Measurements from ENCODE around the gene RBM17. TPM values are rescaled to one million over a fixed set of nuclear protein-coding genes. Genes with fewer than 3 reads are reported as not detected.
A peak's percentile ranks its signal among the peaks of the same experiment; 100 is the strongest.

The RBM17 gene
- total RNA-seq, 2 donors from 2014 or later, result 54.5 to 57.0 TPM

DNA sequence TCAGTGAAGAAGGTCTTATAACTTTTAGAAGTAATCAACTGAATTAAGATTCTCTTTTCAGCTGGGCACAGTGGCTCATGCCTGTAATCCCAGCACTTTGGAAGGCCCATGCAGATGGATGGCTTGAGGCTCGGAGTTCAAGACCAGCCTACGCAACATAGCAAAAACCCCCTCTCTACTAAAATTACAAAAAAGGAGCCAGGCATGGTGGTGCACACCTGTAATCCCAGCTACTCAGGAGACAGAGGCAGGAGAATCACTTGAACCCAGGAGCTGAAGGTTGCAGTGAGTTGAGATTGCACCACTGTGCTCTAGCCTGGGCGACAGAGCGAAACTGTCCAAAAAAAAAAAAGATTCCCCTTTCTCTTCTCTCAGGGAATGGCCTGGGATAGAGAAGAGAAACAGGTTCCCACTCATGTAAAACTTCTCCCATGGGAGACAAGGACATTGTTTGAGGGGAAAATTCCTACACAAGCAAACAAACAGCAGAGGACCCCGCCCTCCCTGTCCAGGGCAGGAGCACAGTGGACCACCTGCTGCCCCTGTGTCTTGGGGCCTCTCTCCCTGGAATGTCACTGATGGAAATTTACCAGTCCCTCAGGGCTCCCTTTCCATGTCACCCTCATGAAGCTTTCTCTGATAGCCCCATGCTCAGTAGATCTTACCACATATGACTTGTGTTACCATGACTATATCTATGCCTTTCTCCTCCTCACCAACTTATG is 32.3 kb upstream of the RBM17 start:
- H3K27me3 ChIP-seq, result no peaks in the 10 kb centered on the region
- H3K36me3 ChIP-seq (replicated peaks in 1 of 2; ENCODE audit: insufficient read depth in 1 of 2, low read depth in 2 of 2), result no peaks in the 10 kb centered on the region
- intact Hi-C loops (cut with DNase I), result no loop called here
- ATAC-seq, result no peak
- no peak for DNase-seq
- no peak overlapping the region for H3K27ac ChIP-seq
- H3K4me3 ChIP-seq, result no peak overlapping the region
- peaks cover 7% of the 10 kb centered on the region for H3K4me1 ChIP-seq
- TF ChIP-seq POLR2A (IDR thresholded peaks at IDR 0.05), result no peak
- TF ChIP-seq, protein P1, sequence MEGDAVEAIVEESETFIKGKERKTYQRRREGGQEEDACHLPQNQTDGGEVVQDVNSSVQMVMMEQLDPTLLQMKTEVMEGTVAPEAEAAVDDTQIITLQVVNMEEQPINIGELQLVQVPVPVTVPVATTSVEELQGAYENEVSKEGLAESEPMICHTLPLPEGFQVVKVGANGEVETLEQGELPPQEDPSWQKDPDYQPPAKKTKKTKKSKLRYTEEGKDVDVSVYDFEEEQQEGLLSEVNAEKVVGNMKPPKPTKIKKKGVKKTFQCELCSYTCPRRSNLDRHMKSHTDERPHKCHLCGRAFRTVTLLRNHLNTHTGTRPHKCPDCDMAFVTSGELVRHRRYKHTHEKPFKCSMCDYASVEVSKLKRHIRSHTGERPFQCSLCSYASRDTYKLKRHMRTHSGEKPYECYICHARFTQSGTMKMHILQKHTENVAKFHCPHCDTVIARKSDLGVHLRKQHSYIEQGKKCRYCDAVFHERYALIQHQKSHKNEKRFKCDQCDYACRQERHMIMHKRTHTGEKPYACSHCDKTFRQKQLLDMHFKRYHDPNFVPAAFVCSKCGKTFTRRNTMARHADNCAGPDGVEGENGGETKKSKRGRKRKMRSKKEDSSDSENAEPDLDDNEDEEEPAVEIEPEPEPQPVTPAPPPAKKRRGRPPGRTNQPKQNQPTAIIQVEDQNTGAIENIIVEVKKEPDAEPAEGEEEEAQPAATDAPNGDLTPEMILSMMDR (IDR thresholded peaks at IDR 0.05), result no peak
- H3K9me3 ChIP-seq, result no peaks in the 10 kb centered on the region
- 73 to 77% methylated on average over 5 of the region's 5 CpGs for WGBS, 2 donors

DNA sequence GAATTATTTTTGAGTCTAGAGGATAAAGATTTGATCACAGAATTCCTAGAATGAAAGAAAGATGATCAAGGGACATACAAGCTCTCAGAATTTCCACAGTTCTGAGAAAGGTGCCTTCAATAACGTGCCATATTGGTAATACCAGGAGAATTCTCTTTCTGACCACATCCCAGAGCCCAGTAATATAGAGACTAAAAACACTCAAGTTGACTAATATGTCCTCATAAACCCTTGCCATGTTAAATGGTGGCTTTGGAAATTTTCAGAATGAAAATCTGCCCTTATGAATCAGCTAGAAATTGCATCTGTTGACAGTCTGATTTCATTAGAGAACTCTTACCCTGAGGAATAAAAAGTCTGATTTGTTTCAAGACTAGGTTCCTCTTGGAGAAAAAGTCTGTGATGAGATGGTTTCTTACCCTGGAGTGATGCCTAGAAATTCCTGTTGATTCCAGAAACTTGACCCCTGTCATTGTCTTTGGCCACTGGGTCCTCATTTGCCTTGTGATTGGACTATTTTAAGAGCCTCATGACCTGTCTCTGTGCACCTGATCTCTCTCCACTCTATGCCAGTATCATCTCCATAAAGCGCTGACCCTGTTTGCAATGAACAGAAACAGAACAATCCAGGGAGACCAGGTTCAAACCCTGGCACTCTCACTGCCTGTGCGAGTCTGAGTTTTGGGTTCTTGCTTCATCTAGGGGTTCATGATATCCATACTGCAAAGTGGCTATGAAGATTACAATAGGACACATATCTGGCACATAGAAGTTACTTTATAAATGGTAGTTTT is 30.0 kb upstream of the RBM17 start:
- H3K27ac ChIP-seq, result no peak overlapping the region
- TF ChIP-seq, protein P1 (IDR thresholded peaks at IDR 0.05), result no peak
- TF ChIP-seq POLR2A (IDR thresholded peaks at IDR 0.05), result no peak
- ATAC-seq, result no peak
- H3K9me3 ChIP-seq, result no peaks in the 10 kb centered on the region
- no peak overlapping the region for H3K4me3 ChIP-seq
- 75 to 78% methylated on average over 3 of the region's 3 CpGs for WGBS, 2 donors
- H3K4me1 ChIP-seq, result peaks cover 5% of the 10 kb centered on the region
- intact Hi-C loops (cut with DNase I), result no loop called here
- no peak for DNase-seq
- H3K36me3 ChIP-seq (replicated peaks in 1 of 2; ENCODE audit: insufficient read depth in 1 of 2, low read depth in 2 of 2), result no peaks in the 10 kb centered on the region
- no peaks in the 10 kb centered on the region for H3K27me3 ChIP-seq

DNA sequence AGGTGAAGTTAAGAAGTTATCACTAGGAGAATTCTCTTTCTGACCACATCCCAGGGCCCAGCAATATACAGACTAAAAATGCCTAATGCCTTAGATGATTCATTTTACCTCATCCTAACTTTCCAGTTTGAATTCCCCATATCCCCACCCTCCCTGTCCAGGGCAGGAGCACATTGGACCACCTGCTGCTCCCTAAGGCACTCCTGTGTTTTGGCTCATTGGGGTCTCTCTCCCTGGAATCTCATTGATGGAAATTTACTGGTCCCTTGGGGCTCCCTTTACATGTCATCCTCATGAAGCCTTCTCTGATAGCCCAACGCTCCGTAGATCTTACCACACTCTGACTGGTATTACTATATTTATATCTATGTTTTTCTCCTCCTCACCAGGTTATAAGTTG is 29.3 kb upstream of the RBM17 start:
- TF ChIP-seq, protein P1 (IDR thresholded peaks at IDR 0.05), result no peak
- TF ChIP-seq POLR2A (IDR thresholded peaks at IDR 0.05), result no peak
- H3K36me3 ChIP-seq (replicated peaks in 1 of 2; ENCODE audit: insufficient read depth in 1 of 2, low read depth in 2 of 2), result no peaks in the 10 kb centered on the region
- no peaks in the 10 kb centered on the region for H3K4me1 ChIP-seq
- ATAC-seq, result no peak
- H3K27ac ChIP-seq, result no peak overlapping the region
- intact Hi-C loops (cut with DNase I), result no loop called here
- 88 to 90% methylated on average over 2 of the region's 2 CpGs for WGBS, 2 donors
- no peaks in the 10 kb centered on the region for H3K9me3 ChIP-seq
- DNase-seq, result no peak
- H3K27me3 ChIP-seq, result no peaks in the 10 kb centered on the region
- H3K4me3 ChIP-seq, result no peak overlapping the region

DNA sequence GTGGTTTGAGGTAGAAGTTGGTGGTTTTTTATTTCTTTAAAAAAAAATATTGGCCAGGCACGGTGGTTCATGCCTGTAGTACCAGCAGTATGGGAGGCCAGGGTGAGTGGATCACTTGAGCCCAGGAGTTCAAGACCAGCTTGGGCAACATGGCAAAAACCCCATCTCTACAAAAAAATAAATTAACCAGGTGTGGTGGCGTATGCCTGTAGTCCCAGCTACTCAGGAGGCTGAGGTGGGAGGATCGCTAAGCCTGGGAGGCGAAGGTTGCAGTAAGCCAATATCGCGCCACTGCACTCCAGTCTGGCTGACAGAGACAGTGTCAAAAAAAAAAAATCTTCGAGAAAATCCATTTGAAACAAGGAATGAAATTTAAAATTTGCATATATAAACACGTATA is 27.8 kb upstream of the RBM17 start:
- WGBS, 2 donors, result 81 to 86% methylated on average over 8 of the region's 8 CpGs
- intact Hi-C loops (cut with DNase I), result no loop called here
- no peak overlapping the region for H3K27ac ChIP-seq

More for the DNA sequence above, 27.8 kb upstream of the RBM17 start:
- H3K36me3 ChIP-seq (replicated peaks in 1 of 2; ENCODE audit: insufficient read depth in 1 of 2, low read depth in 2 of 2), result no peaks in the 10 kb centered on the region
- peak in 1 of 4 donors; percentile 6 for DNase-seq
- no peaks in the 10 kb centered on the region for H3K4me1 ChIP-seq
- no peaks in the 10 kb centered on the region for H3K9me3 ChIP-seq
- ATAC-seq, result no peak
- no peak overlapping the region for H3K4me3 ChIP-seq
- H3K27me3 ChIP-seq, result no peaks in the 10 kb centered on the region
- no peak for TF ChIP-seq POLR2A (IDR thresholded peaks at IDR 0.05)
- TF ChIP-seq, protein P1 (IDR thresholded peaks at IDR 0.05), result no peak
